H1 (cell line): ENCODE results near the gene CLDN15. TPM values are rescaled to one million over a fixed set of nuclear protein-coding genes. Genes with fewer than 3 reads are reported as not detected.

Source experiments
- CTCF ChIA-PET: fragments of 300-600 bp; sonication (Branson Sonifier 250); formaldehyde crosslinking; loops from one replicate; lab custom pipeline; 2021; ENCODE audit not compliant: partially characterized antibody; lab: Charles Lee
- POLR2A ChIA-PET: fragments of 300-600 bp; sonication (Branson Sonifier 250); formaldehyde crosslinking; loops from one replicate; lab custom pipeline; 2021; ENCODE audit warnings: inconsistent platforms; ENCODE audit not compliant: partially characterized antibody; lab: Charles Lee
- DNase-seq, 2 experiments: peaks; one replicate each; pipeline versions ENCODE4 v3.0.0 to v3.0.0-alpha.2; 2010 to 2022; ENCODE audit warnings: low spot score in 2 of 2, low read depth in 1 of 2, mixed read lengths in 1 of 2
- FAIRE-seq: peaks from 2 replicates; lab custom pipeline; 2011; peaks lifted over from hg19 to GRCh38; lab: Jason Lieb, UNC
- H2AFZ ChIP-seq: 2 replicates; pipeline ENCODE4 v1.8.1; 2012; ENCODE audit warnings: low read length, inconsistent platforms
- H2AK5ac ChIP-seq: 2 replicates; pipeline ENCODE4 v1.6.1; 2013; ENCODE audit warnings: low read depth, low read length
- H2BK120ac ChIP-seq: replicated peaks from 2 replicates; pipeline ENCODE3; 2013; ENCODE audit warnings: low read depth, low read length, inconsistent platforms
- H2BK12ac ChIP-seq: 2 replicates; pipeline ENCODE4 v1.6.1; 2013; ENCODE audit warnings: low read depth, low read length
- H2BK15ac ChIP-seq: 2 replicates; pipeline ENCODE4 v1.6.1; 2013; ENCODE audit warnings: low read length
- H2BK20ac ChIP-seq: 2 replicates; pipeline ENCODE4 v1.6.1; 2013; ENCODE audit warnings: low read length
- H2BK5ac ChIP-seq: 2 replicates; pipeline ENCODE4 v1.6.1; 2013; ENCODE audit warnings: low read depth, low read length
- H3K14ac ChIP-seq: 2 replicates; pipeline ENCODE4 v1.6.1; 2013; ENCODE audit warnings: inconsistent platforms; ENCODE audit not compliant: insufficient read length
- H3K18ac ChIP-seq: 2 replicates; pipeline ENCODE4 v1.6.1; 2013; ENCODE audit warnings: low read length; ENCODE audit errors: extremely low read depth
- H3K23ac ChIP-seq: 2 replicates; pipeline ENCODE4 v1.6.1; 2013; ENCODE audit warnings: inconsistent platforms; ENCODE audit not compliant: insufficient read length
- H3K23me2 ChIP-seq: 2 replicates; pipeline ENCODE4 v1.6.1; 2013; ENCODE audit warnings: low read depth, low read length
- H3K27ac ChIP-seq: 2 replicates; pipeline ENCODE4 v1.6.1; 2011; ENCODE audit warnings: low read depth, low read length, inconsistent platforms
- H3K27me3 ChIP-seq, 4 experiments: replicated peaks in 1 of 4; 1 replicate in 1 of 4; 2 replicates in 3 of 4; pipeline versions ENCODE4 v1.6.1 to v1.8.1; 2011 to 2013; ENCODE audit warnings: low read length in 3 of 4, mild to moderate bottlenecking in 3 of 4, inconsistent platforms in 2 of 4, mixed read lengths in 2 of 4, moderate library complexity in 1 of 4; ENCODE audit not compliant: control insufficient read depth in 3 of 4, insufficient read depth in 3 of 4; ENCODE audit errors: extremely low read depth in 1 of 4
- H3K36me3 ChIP-seq, 4 experiments: 2 replicates each; pipeline versions ENCODE4 v1.6.1 to v1.8.1; 2011 to 2013; ENCODE audit warnings: mild to moderate bottlenecking in 4 of 4, low read length in 3 of 4, moderate library complexity in 2 of 4, control low read depth in 1 of 4, inconsistent platforms in 1 of 4; ENCODE audit not compliant: insufficient read depth in 4 of 4, control insufficient read depth in 2 of 4
- H3K4ac ChIP-seq: replicated peaks from 2 replicates; pipeline ENCODE3; 2013; ENCODE audit warnings: low read length, low read depth, mixed read lengths, inconsistent platforms; ENCODE audit not compliant: insufficient read length
- H3K4me1 ChIP-seq, 4 experiments: replicated peaks in 1 of 4; 1 replicate in 1 of 4; 2 replicates in 3 of 4; pipeline versions ENCODE4 v1.6.1 to v1.8.1; 2011 to 2013; ENCODE audit warnings: low read length in 3 of 4, inconsistent platforms in 2 of 4, mixed read lengths in 1 of 4; ENCODE audit not compliant: insufficient read depth in 4 of 4, control insufficient read depth in 3 of 4
- H3K4me2 ChIP-seq, 2 experiments: 2 replicates each; pipeline versions ENCODE4 v1.6.1 to v1.8.1; 2011 to 2013; ENCODE audit warnings: low read depth in 2 of 2, low read length in 2 of 2, control low read depth in 1 of 2, inconsistent platforms in 1 of 2, mild to moderate bottlenecking in 1 of 2; ENCODE audit not compliant: insufficient read depth in 1 of 2
- H3K4me3 ChIP-seq, 4 experiments: fragments of 200-600, 300-600 bp in 1 of 4; sonication (generic), shearing (Covaris generic), sonication (Bioruptor Twin) in 1 of 4; 2 replicates each; pipeline versions ENCODE4 v1.5.1 to v1.8.1; 2011 to 2016; ENCODE audit warnings: low read length in 4 of 4, low read depth in 3 of 4, control low read depth in 2 of 4, inconsistent platforms in 2 of 4, mild to moderate bottlenecking in 2 of 4, mixed read lengths in 1 of 4, moderate library complexity in 1 of 4; ENCODE audit not compliant: insufficient read depth in 2 of 4; ENCODE audit errors: extremely low read depth in 1 of 4
- H3K56ac ChIP-seq: replicated peaks from 2 replicates; pipeline ENCODE3; 2013; ENCODE audit warnings: low read depth, mild to moderate bottlenecking, mixed read lengths, low read length, inconsistent platforms; ENCODE audit not compliant: insufficient read length
- H3K79me1 ChIP-seq: 2 replicates; pipeline ENCODE4 v1.6.1; 2013; ENCODE audit warnings: low read depth, low read length, control low read depth
- H3K79me2 ChIP-seq, 2 experiments: 2 replicates each; pipeline versions ENCODE4 v1.6.1 to v1.8.1; 2012 to 2013; ENCODE audit warnings: low read length in 2 of 2, mild to moderate bottlenecking in 2 of 2, inconsistent platforms in 1 of 2; ENCODE audit not compliant: insufficient read depth in 2 of 2, control insufficient read depth in 1 of 2
- H3K9ac ChIP-seq, 4 experiments: replicated peaks in 1 of 4; 1 replicate in 1 of 4; 2 replicates in 3 of 4; pipeline versions ENCODE4 v1.6.1 to v1.8.1; 2011 to 2013; ENCODE audit warnings: low read depth in 3 of 4, low read length in 3 of 4, control low read depth in 2 of 4, mild to moderate bottlenecking in 2 of 4, moderate library complexity in 2 of 4, inconsistent platforms in 1 of 4; ENCODE audit errors: extremely low read depth in 1 of 4
- H3K9me3 ChIP-seq, 2 experiments: 2 replicates each; pipeline versions ENCODE4 v1.6.1 to v1.8.1; 2012 to 2013; ENCODE audit warnings: mild to moderate bottlenecking in 2 of 2, moderate library complexity in 2 of 2, control low read depth in 1 of 2, inconsistent platforms in 1 of 2, low read depth in 1 of 2, low read length in 1 of 2, mixed read lengths in 1 of 2; ENCODE audit not compliant: insufficient read depth in 2 of 2
- H4K20me1 ChIP-seq, 2 experiments: replicated peaks in 1 of 2; 2 replicates each; pipeline versions ENCODE3 to v1.8.1; 2011 to 2013; ENCODE audit warnings: inconsistent platforms in 2 of 2, low read length in 2 of 2, mild to moderate bottlenecking in 1 of 2; ENCODE audit not compliant: insufficient read depth in 2 of 2, control insufficient read depth in 1 of 2
- H4K5ac ChIP-seq: 2 replicates; pipeline ENCODE4 v1.6.1; 2013; ENCODE audit warnings: low read length, low read depth, mixed read lengths, inconsistent platforms; ENCODE audit not compliant: insufficient read length
- H4K8ac ChIP-seq: 2 replicates; pipeline ENCODE4 v1.8.0; 2013; ENCODE audit warnings: mild to moderate bottlenecking, moderate library complexity, low read length, inconsistent platforms; ENCODE audit not compliant: insufficient read depth; ENCODE audit errors: extremely low read depth
- H4K91ac ChIP-seq: replicated peaks from 2 replicates; pipeline ENCODE3; 2013; ENCODE audit warnings: low read length, mixed read lengths, inconsistent platforms; ENCODE audit not compliant: insufficient read length
- WGBS, 2 experiments: shearing (Covaris generic) in 1 of 2; methylation state at CpG; one replicate each; pipeline versions ENCODE4 v1.1.6 to v1.1.7; 2013 to 2015; ENCODE audit warnings: low lambda C conversion rate in 2 of 2, mixed read lengths in 2 of 2, inconsistent platforms in 1 of 2, low coverage in 1 of 2, missing lambda C conversion rate in 1 of 2; ENCODE audit not compliant: insufficient replicate concordance in 2 of 2, insufficient coverage in 1 of 2, insufficient read length in 1 of 2; ENCODE audit errors: extremely low coverage in 1 of 2, missing lambda C conversion rate in 1 of 2; 5-methylcytosine and 5-hydroxymethylcytosine counted together
- polyA plus RNA-seq, 7 experiments: library from polyadenylated mRNA; depleted of rRNA in 3 of 7; stranded (reverse) in 5 of 7; unstranded in 2 of 7; fragments of >200 nt in 5 of 7; fragments of 200-250 nt in 2 of 7; gene quantifications; 1 replicate in 5 of 7; 2 replicates in 1 of 7; 4 replicates in 1 of 7; pipeline versions ENCODE4 v1.2.1 to v1.2.3, GENCODE V29; 2011 to 2013; ENCODE audit warnings: missing spikeins in 2 of 7, mixed read lengths in 2 of 7
- total RNA-seq: library from RNA; stranded (reverse); fragmentation: NEBNext Ultra II Directional; extraction: Animal tissue kit (Norgen Biotek cat#: 25700); gene quantifications from 2 replicates; pipeline ENCODE4 v1.2.1, GENCODE V29; 2021

Gene CLDN15
- total and polyA plus RNA-seq, 2 of the 8 experiments (the other 6 are each of a cell fraction or from before 2014, with no cell fraction given), result 5.5 to 7.6 TPM

DNA sequence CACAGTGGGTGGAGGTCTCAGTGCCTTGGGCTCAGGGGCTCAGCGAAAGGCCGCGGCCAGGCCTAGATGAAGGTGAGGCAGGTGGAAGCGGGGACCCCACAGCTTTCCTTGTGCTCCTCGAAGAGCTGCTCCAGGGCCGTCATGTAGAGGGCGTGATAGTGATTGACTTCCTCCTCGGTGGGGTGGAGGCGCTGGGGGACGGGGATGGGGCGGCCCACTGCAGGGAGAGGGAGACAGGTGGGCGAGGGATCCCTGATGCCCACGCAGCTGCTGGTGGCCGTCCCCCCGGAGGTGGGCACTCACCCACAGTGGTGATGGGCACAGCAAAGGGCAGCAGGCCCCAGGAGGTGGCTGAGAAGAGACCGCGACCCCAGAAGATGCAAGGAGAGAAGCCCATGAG is 41.7 kb downstream of the CLDN15 start:
- Histone ChIP-seq H3K4ac (no peak overlapping the region), H3K23ac (no peak overlapping the region), H3K9ac (no peak overlapping the region), H4K8ac (no peak overlapping the region), H2BK15ac (0 out of 2 replicates have a peak overlapping the region, but pooled peaks have one; percentile 29), H3K56ac (no peak overlapping the region), H2AK5ac (no peak overlapping the region), H3K23me2 (no peaks in the 10 kb centered on the region; the same call in 1 of the 2 replicates), H2BK5ac (no peak overlapping the region), H3K79me1 (no peaks in the 10 kb centered on the region), H4K91ac (no peak overlapping the region), H2BK20ac (no peak overlapping the region), H3K14ac (no peak overlapping the region), H3K4me2 (no peak overlapping the region), H2BK120ac (no peak overlapping the region), H3K27me3 (peaks cover 0 to 2% (median 0%) of the 10 kb centered on the region in 4 experiments; a peak in 1 of 7 replicates), H4K20me1 (no peaks in the 10 kb centered on the region), H2AFZ (no peak overlapping the region), H3K4me3 (no peak overlapping the region), H2BK12ac (no peak overlapping the region), H3K36me3 (no peaks in the 10 kb centered on the region), H3K27ac (no peak overlapping the region), H4K5ac (no peak overlapping the region), H3K9me3 (no peaks in the 10 kb centered on the region), H3K18ac (no peak overlapping the region), H3K79me2 (no peaks in the 10 kb centered on the region), H3K4me1 (peaks cover 0 to 11% (median 7%) of the 10 kb centered on the region in 4 experiments; a peak in 6 of 7 replicates)
- ChIA-PET CTCF (interaction anchor here (0.8 to 12.3 kb wide), 9 partner anchors 8 to 54 kb away, joined by 3 to 168 read pairs (median 5); partner anchors contain the start of genes PLOD3 and ZNHIT1), POLR2A (interaction anchor here (0.9 to 1.3 kb wide), 3 partner anchors 27 to 98 kb away, joined by 3 to 4 read pairs (median 3); partner anchors contain the start of gene FIS1)
- no peak for DNase-seq
- WGBS, 2 experiments, result 98% methylated on average over 8 of the region's 17 CpGs; no CpG with 5 or more reads in 1 of the 2 experiments
- FAIRE-seq, result no peak
